ENCODE measurements around the gene TRAF3. TPM values are rescaled to one million over a fixed set of nuclear protein-coding genes. Genes with fewer than 3 reads are reported as not detected.
"Not testable (repeated sequence)": the region's sequence is repeated elsewhere in the genome, so short reads cannot be mapped to it uniquely, and the experiment has no call there.

Gene TRAF3
- total RNA-seq, 1 experiment from 2014 or later = 25.3 TPM

- BruUV-seq (replicated peaks) = no TSS peak
- Mint-ChIP-seq H3K9me3 (ENCODE audit: unreplicated experiment) (no peaks in the 10 kb centered on the region), H3K36me3 (ENCODE audit: insufficient read depth, unreplicated experiment) (no peaks in the 10 kb centered on the region), H3K4me1 (ENCODE audit: insufficient read depth, unreplicated experiment) (peaks cover 6% of the 10 kb centered on the region), H3K4me3 (ENCODE audit: unreplicated experiment) (no peak overlapping the region), H3K27ac (ENCODE audit: low read depth, unreplicated experiment) (no peak overlapping the region), H3K27me3 (ENCODE audit: insufficient read depth, unreplicated experiment) (no peaks in the 10 kb centered on the region)
- no peak for TF ChIP-seq CTCF (IDR thresholded peaks at IDR 0.05; ENCODE audit: unreplicated experiment)
- intact Hi-C loops (cut with micrococcal nuclease) = no loop called here
- CTCF ChIA-PET = no interaction called here
- no peak for DNase-seq (ENCODE audit: unreplicated experiment)
- POLR2A ChIA-PET = no interaction called here
These were observed 147.7 kb downstream of the TRAF3 start for GRCh38 chr14:102924632-102925588.

- ChIA-PET POLR2A (no interaction called here), CTCF (interaction anchor here (0.6 kb wide), 1 partner anchor 201 kb away, joined by 3 read pairs; no protein-coding TSS in a partner anchor)
- Mint-ChIP-seq H3K4me1 (ENCODE audit: insufficient read depth, unreplicated experiment) (peaks cover 6% of the 10 kb centered on the region), H3K27me3 (ENCODE audit: insufficient read depth, unreplicated experiment) (no peaks in the 10 kb centered on the region), H3K36me3 (ENCODE audit: insufficient read depth, unreplicated experiment) (no peaks in the 10 kb centered on the region), H3K27ac (ENCODE audit: low read depth, unreplicated experiment) (no peak overlapping the region), H3K9me3 (ENCODE audit: unreplicated experiment) (no peaks in the 10 kb centered on the region), H3K4me3 (ENCODE audit: unreplicated experiment) (no peak overlapping the region)
- no TSS peak for BruUV-seq (replicated peaks)
- no peak for TF ChIP-seq CTCF (IDR thresholded peaks at IDR 0.05; ENCODE audit: unreplicated experiment)
- intact Hi-C loops (cut with micrococcal nuclease) = no loop called here
- no peak for DNase-seq (ENCODE audit: unreplicated experiment)
These were observed 148.4 kb downstream of the TRAF3 start for GRCh38 chr14:102925646-102926045.

- intact Hi-C loops (cut with micrococcal nuclease) = no loop called here
- H3K9me3 Mint-ChIP-seq (ENCODE audit: unreplicated experiment) = no peaks in the 10 kb centered on the region
- POLR2A ChIA-PET = no interaction called here
- peaks cover 6% of the 10 kb centered on the region for H3K4me1 Mint-ChIP-seq (ENCODE audit: insufficient read depth, unreplicated experiment)
- CTCF ChIA-PET = interaction anchor here (0.6 kb wide), 1 partner anchor 201 kb away, joined by 3 read pairs; no protein-coding TSS in a partner anchor
- H3K27ac Mint-ChIP-seq (ENCODE audit: low read depth, unreplicated experiment) = no peak overlapping the region
- BruUV-seq (replicated peaks) = no TSS peak
- no peaks in the 10 kb centered on the region for H3K36me3 Mint-ChIP-seq (ENCODE audit: insufficient read depth, unreplicated experiment)
- TF ChIP-seq CTCF (IDR thresholded peaks at IDR 0.05; ENCODE audit: unreplicated experiment) = no peak
- H3K4me3 Mint-ChIP-seq (ENCODE audit: unreplicated experiment) = no peak overlapping the region
- H3K27me3 Mint-ChIP-seq (ENCODE audit: insufficient read depth, unreplicated experiment) = no peaks in the 10 kb centered on the region
- no peak for DNase-seq (ENCODE audit: unreplicated experiment)
These were observed 148.9 kb downstream of the TRAF3 start for GRCh38 chr14:102926104-102926503.

- CTCF ChIA-PET; H3K36me3 Mint-ChIP-seq (ENCODE audit: insufficient read depth, unreplicated experiment); DNase-seq (ENCODE audit: unreplicated experiment); intact Hi-C loops (cut with micrococcal nuclease); BruUV-seq (replicated peaks); H3K27ac Mint-ChIP-seq (ENCODE audit: low read depth, unreplicated experiment); H3K9me3 Mint-ChIP-seq (ENCODE audit: unreplicated experiment); H3K27me3 Mint-ChIP-seq (ENCODE audit: insufficient read depth, unreplicated experiment); H3K4me3 Mint-ChIP-seq (ENCODE audit: unreplicated experiment): not testable (repeated sequence)
- H3K4me1 Mint-ChIP-seq (ENCODE audit: insufficient read depth, unreplicated experiment) = peaks cover 12% of the 10 kb centered on the region
- POLR2A ChIA-PET = interaction anchor here (1.0 kb wide), 1 partner anchor 13 kb away, joined by 3 read pairs; no protein-coding TSS in a partner anchor
These were observed 149.6 kb downstream of the TRAF3 start for GRCh38 chr14:102926840-102927239.
